GM21381 (cell line): Measurements from ENCODE around the gene PYGL.
A peak's percentile ranks its signal among the peaks of the same experiment; 100 is the strongest.
"Not testable (repeated sequence)": the region's sequence is repeated elsewhere in the genome, so short reads cannot be mapped to it uniquely, and the experiment has no call there.

Experiments
- ATAC-seq: cut with Tn5 transposase; IDR thresholded peaks from one replicate; pipeline ENCODE4 v1.9.1; 2021; ENCODE audit warnings: mild to moderate bottlenecking, moderate library complexity; ENCODE audit not compliant: unreplicated experiment

Gene PYGL

GRCh38 chr14:50943943-50944646, at the start of gene PYGL:
PYGL (minus strand) TSS chr14:50944483; CDS start chr14:50944403, 80 bp downstream.
- ATAC-seq = peak; percentile 73

GRCh38 chr14:50985859-50986331, 41.6 kb upstream of the PYGL start:
- no peak for ATAC-seq

GRCh38 chr14:50985124-50985858, 41.0 kb upstream of the PYGL start:
- ATAC-seq = no peak

- no peak for ATAC-seq
Measured at GRCh38 chr14:50984036-50984710, 39.9 kb upstream of the PYGL start.

- no peak for ATAC-seq
Measured at GRCh38 chr14:50979941-50980850, 35.9 kb upstream of the PYGL start.

- peak; percentile 91 for ATAC-seq
Measured at GRCh38 chr14:50978888-50979287, 34.6 kb upstream of the PYGL start.

- ATAC-seq = peak; percentile 13
Measured at GRCh38 chr14:50978529-50978871, 34.2 kb upstream of the PYGL start.

- ATAC-seq = peak; percentile 39
Measured at GRCh38 chr14:50977863-50978528, 33.7 kb upstream of the PYGL start.

GRCh38 chr14:50974118-50974517, 29.8 kb upstream of the PYGL start:
- no peak for ATAC-seq

- no peak for ATAC-seq
Measured at GRCh38 chr14:50972734-50973133, 28.5 kb upstream of the PYGL start.

- no peak for ATAC-seq
Measured at GRCh38 chr14:50970886-50971781, 26.9 kb upstream of the PYGL start.

- ATAC-seq = no peak
Measured at GRCh38 chr14:50967790-50968189, 23.5 kb upstream of the PYGL start.

GRCh38 chr14:50967103-50967502, 22.8 kb upstream of the PYGL start:
- no peak for ATAC-seq

- no peak for ATAC-seq
Measured at GRCh38 chr14:50964683-50965390, 20.6 kb upstream of the PYGL start.

- ATAC-seq = no peak
Measured at GRCh38 chr14:50963919-50964318, 19.6 kb upstream of the PYGL start.

- ATAC-seq = no peak
Measured at GRCh38 chr14:50961605-50962221, 17.4 kb upstream of the PYGL start.

- ATAC-seq = no peak
Measured at GRCh38 chr14:50957296-50957695, 13.0 kb upstream of the PYGL start.

GRCh38 chr14:50956421-50956820, 12.1 kb upstream of the PYGL start:
- not testable (repeated sequence) for ATAC-seq
